ENCODE results near the gene RCOR3.
"Not testable (repeated sequence)": the region's sequence is repeated elsewhere in the genome, so short reads cannot be mapped to it uniquely, and the experiment has no call there.

Gene RCOR3

DNA sequence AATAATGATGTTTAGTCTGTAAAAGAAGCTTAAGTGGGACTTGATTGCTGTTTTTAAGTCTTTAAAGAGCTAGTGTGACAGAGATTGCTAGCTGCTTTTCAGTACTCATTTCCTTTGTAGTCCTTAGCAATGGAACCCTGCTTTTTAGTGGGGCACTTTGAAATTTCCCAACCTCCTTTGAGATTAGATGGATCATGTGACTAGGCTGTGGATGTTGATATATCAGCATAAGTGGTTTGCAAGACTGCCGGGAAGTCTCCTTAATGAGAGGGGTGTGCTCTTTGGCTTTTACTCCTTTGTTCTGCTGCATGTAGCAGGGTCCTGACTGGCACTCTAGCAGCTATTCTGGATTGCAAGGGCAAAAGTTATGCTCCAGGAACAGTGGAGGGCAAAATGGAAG is 11.2 kb upstream of the RCOR3 start:
- no peaks in the 10 kb centered on the region for H3K9me3 Mint-ChIP-seq
- no peaks in the 10 kb centered on the region for H3K27me3 Mint-ChIP-seq (ENCODE audit: low read depth, poor library complexity)
- DNase-seq: no peak
- H3K27ac Mint-ChIP-seq: peak overlapping the region; percentile 74
- H3K4me3 Mint-ChIP-seq: no peak overlapping the region
- peaks cover 12% of the 10 kb centered on the region for H3K4me1 Mint-ChIP-seq
- no peaks in the 10 kb centered on the region for H3K36me3 Mint-ChIP-seq (ENCODE audit: low read depth)
- TF ChIP-seq, protein P1, sequence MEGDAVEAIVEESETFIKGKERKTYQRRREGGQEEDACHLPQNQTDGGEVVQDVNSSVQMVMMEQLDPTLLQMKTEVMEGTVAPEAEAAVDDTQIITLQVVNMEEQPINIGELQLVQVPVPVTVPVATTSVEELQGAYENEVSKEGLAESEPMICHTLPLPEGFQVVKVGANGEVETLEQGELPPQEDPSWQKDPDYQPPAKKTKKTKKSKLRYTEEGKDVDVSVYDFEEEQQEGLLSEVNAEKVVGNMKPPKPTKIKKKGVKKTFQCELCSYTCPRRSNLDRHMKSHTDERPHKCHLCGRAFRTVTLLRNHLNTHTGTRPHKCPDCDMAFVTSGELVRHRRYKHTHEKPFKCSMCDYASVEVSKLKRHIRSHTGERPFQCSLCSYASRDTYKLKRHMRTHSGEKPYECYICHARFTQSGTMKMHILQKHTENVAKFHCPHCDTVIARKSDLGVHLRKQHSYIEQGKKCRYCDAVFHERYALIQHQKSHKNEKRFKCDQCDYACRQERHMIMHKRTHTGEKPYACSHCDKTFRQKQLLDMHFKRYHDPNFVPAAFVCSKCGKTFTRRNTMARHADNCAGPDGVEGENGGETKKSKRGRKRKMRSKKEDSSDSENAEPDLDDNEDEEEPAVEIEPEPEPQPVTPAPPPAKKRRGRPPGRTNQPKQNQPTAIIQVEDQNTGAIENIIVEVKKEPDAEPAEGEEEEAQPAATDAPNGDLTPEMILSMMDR (IDR thresholded peaks at IDR 0.05): no peak

DNA sequence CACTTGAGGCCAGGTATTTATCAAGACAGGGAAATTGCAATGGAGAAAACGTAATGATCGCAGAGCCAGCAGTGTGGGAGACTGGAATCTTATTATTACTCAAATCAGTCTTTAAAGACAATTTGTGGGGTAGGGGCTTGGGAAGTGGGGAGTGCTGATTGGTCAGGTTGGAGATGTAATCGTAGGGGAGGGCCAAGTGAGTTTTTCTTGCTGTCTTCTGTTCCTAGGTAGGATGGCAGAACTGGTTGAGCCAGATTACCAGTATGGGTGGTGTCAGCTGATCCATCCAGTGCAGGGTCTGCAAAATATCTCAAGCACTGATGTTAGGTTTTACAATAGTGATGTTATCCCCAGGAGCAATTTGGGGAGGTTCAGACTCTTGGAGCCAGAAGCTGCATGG is 9.6 kb upstream of the RCOR3 start:
- not testable (repeated sequence) for DNase-seq; H3K9me3 Mint-ChIP-seq; H3K27me3 Mint-ChIP-seq (ENCODE audit: low read depth, poor library complexity); H3K27ac Mint-ChIP-seq; H3K4me3 Mint-ChIP-seq; H3K36me3 Mint-ChIP-seq (ENCODE audit: low read depth)
- H3K4me1 Mint-ChIP-seq: peaks cover 12% of the 10 kb centered on the region

DNA sequence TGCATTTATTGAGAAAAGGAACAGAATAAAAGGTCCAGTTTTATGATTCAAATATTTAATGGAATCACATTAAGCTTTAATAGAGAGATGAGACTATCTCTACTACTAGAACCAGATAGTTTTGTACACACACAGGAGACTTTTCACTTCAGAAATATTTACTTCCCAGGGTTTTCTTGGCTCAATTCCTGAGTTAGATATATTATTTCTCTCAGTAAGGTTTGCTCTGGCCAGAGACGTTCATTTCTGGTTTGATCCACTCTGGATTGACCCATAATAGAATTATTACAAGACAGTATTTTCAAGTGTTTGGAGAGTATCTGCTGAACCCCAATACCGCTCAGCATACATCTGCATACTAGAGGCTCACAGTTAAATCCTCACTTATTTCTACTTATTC is 1.3 kb upstream of the RCOR3 start:
- peak overlapping the region; percentile 92 for H3K4me3 Mint-ChIP-seq
- H3K27me3 Mint-ChIP-seq (ENCODE audit: low read depth, poor library complexity): peaks cover 3% of the 10 kb centered on the region

DNA sequence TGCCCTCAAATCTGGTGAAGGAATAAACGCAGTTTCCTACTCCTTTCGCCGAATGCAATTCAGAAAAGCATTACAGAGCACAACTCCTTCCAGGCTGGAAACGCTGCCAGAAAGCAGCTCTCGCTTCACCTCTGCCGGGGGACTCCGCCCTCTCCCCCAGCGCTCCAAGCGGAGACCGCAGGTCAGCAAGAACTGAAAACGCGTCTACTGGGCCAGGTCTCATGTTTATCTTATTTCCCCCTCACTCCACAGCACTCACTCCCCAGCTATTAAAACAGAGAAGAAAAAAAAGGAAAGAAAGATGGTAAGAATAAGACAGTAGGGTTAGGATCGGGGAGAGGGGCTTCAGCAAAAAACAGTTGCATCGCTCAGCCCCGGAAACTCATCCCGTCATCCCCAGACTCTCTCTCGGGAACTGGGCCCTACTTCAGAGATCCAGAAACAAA is 833 bp upstream of the RCOR3 start:
- peak; percentile 70 for DNase-seq
- Mint-ChIP-seq H3K4me3 (peak overlapping the region; percentile 92), H3K9me3 (no peaks in the 10 kb centered on the region), H3K27me3 (ENCODE audit: low read depth, poor library complexity) (peaks cover 3% of the 10 kb centered on the region), H3K27ac (peak overlapping the region; percentile 98), H3K4me1 (peaks cover 30% of the 10 kb centered on the region), H3K36me3 (ENCODE audit: low read depth) (peaks cover 16% of the 10 kb centered on the region)
- TF ChIP-seq, protein P1 (IDR thresholded peaks at IDR 0.05): no peak

More for the DNA sequence above, 1.3 kb upstream of the RCOR3 start:
- TF ChIP-seq, protein P1 (IDR thresholded peaks at IDR 0.05): no peak
- Mint-ChIP-seq H3K27ac (peak overlapping the region; percentile 98), H3K4me1 (peaks cover 30% of the 10 kb centered on the region), H3K9me3 (no peaks in the 10 kb centered on the region), H3K36me3 (ENCODE audit: low read depth) (peaks cover 16% of the 10 kb centered on the region)
- DNase-seq: no peak

DNA sequence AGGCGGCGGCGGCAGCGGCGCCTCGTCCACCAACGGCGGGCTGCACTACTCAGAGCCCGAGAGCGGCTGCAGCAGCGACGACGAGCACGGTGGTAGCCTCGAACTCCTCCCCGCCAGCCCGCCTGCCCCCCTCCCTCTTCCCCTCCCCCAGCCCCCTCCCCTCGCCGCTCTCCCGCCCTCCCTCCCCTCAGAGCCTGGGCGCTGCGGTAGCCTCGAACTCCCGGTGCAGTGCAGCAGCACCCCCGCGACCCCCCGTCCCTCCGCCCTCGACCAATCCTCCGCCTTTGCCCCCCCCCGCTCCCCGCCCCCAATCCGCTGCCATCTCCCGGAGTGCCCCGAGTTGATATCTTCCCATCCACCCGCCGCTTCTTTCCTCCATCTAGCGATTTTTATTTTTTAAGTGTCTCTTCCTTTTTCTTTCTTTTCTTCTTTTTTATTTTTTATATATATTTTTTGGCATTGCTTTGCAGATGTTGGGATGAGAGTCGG is 516 bp downstream of the RCOR3 start:
- Mint-ChIP-seq H3K27me3 (ENCODE audit: low read depth, poor library complexity) (no peaks in the 10 kb centered on the region), H3K4me3 (peak overlapping the region; percentile 89), H3K9me3 (no peaks in the 10 kb centered on the region), H3K4me1 (peaks cover 30% of the 10 kb centered on the region), H3K36me3 (ENCODE audit: low read depth) (peaks cover 25% of the 10 kb centered on the region), H3K27ac (peak overlapping the region; percentile 60)
- TF ChIP-seq, protein P1 (IDR thresholded peaks at IDR 0.05): no peak
- no peak for DNase-seq

DNA sequence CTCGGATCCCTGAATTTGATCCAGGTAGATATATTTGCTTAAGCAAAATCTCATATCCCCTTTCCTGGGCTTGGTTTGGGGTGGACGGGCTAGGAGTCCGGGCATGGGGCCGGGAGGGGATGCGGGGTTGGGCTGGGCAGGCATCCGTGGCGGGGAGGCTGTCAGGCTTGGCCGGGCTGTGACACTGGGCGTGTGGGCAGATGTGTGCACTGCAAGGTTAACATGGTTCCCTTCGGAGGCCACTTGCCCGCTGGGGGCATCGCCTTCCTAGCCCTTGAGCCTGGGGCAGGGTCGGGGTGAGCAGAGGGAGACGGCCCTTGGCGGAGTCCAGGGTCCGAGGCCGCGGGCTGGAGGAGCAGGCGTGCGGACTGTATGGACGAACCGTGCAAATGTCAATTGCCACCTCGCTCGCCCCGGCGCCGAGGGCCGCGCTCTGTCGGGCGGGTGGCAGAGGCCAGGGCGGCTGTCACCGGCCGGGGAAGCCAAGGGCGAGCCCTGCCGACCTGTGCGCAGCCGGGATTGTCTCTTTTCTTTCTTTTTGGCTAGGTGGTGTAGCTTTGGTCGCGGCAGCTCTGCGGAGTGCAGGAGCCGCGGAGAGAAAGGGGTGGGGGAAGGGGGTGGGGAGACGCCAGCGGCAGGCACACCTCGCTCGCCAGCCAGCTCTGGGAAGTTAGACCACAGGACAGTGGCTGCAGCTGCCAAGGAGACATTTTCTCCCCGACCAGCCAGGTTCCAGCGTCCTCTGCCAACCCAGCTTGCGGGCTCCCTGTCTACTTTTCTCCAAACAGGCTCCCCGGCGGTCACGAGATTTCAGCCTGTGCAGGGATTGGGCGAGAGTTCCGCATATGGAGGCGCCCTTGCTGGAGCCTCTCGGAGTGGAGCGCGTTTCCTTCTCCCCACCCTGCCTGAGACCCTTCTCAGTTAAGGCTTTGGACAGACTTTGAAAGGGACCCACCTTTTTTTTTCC is 1.3 kb downstream of the RCOR3 start:
- Mint-ChIP-seq H3K27me3 (ENCODE audit: low read depth, poor library complexity) (no peaks in the 10 kb centered on the region), H3K27ac (peak overlapping the region; percentile 91), H3K4me3 (peak overlapping the region; percentile 89), H3K36me3 (ENCODE audit: low read depth) (peaks cover 31% of the 10 kb centered on the region), H3K4me1 (peaks cover 30% of the 10 kb centered on the region), H3K9me3 (no peaks in the 10 kb centered on the region)
- peak; percentile 81 for DNase-seq
- TF ChIP-seq, protein P1 (IDR thresholded peaks at IDR 0.05): no peak
